Measurements from ENCODE around the gene CNGB1. TPM values are rescaled to one million over a fixed set of nuclear protein-coding genes. Genes with fewer than 3 reads are reported as not detected.

CNGB1 gene
- total RNA-seq, 1 experiment from 2014 or later = not detected

DNA sequence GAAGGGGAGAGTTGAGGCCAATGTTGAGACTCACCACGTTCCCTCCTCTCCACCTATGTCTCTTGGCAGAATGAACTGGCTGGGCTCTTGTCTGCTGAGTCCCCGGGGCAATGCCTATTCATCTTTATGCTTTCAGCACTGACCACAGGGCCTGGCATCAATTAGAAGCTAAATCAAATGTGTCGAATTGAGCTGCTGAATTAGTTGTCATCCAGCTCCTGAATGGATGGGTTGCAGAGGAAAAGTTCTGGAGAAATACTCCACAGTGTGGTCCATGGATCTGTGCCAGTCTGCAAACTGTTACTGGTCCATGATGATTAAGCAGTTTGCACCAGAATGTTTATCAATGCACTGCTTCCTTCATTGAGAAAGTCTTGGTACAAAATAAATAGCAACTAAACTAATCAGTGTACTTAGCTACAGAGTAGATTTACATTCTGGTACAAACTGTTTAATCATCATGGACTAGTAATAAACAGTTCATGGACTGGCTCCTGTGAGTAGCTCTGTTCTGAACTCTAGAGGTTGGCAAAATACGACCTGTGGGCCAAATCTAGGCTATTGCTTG is 4.6 kb downstream of the CNGB1 start:
- Mint-ChIP-seq H3K27me3 (ENCODE audit: insufficient read depth, unreplicated experiment) (no peaks in the 10 kb centered on the region), H3K27ac (ENCODE audit: low read depth, unreplicated experiment) (no peak overlapping the region), H3K4me1 (ENCODE audit: insufficient read depth, unreplicated experiment) (peaks cover 6% of the 10 kb centered on the region), H3K9me3 (ENCODE audit: unreplicated experiment) (no peaks in the 10 kb centered on the region), H3K36me3 (ENCODE audit: insufficient read depth, unreplicated experiment) (no peaks in the 10 kb centered on the region), H3K4me3 (ENCODE audit: unreplicated experiment) (no peak overlapping the region)
- intact Hi-C loops (cut with micrococcal nuclease) = no loop called here
- TF ChIP-seq, protein P1, sequence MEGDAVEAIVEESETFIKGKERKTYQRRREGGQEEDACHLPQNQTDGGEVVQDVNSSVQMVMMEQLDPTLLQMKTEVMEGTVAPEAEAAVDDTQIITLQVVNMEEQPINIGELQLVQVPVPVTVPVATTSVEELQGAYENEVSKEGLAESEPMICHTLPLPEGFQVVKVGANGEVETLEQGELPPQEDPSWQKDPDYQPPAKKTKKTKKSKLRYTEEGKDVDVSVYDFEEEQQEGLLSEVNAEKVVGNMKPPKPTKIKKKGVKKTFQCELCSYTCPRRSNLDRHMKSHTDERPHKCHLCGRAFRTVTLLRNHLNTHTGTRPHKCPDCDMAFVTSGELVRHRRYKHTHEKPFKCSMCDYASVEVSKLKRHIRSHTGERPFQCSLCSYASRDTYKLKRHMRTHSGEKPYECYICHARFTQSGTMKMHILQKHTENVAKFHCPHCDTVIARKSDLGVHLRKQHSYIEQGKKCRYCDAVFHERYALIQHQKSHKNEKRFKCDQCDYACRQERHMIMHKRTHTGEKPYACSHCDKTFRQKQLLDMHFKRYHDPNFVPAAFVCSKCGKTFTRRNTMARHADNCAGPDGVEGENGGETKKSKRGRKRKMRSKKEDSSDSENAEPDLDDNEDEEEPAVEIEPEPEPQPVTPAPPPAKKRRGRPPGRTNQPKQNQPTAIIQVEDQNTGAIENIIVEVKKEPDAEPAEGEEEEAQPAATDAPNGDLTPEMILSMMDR (IDR thresholded peaks at IDR 0.05; ENCODE audit: unreplicated experiment) = no peak
- DNase-seq (ENCODE audit: unreplicated experiment) = peak; percentile 18
- ChIA-PET CTCF (interaction anchor here (0.5 to 1.1 kb wide), 6 partner anchors 14 to 294 kb away, joined by 3 to 4 read pairs (median 4); no protein-coding TSS in a partner anchor), POLR2A (interaction anchor here (1.0 kb wide), 1 partner anchor 9 kb away, joined by 3 read pairs; no protein-coding TSS in a partner anchor)
- no TSS peak for BruUV-seq (replicated peaks)

DNA sequence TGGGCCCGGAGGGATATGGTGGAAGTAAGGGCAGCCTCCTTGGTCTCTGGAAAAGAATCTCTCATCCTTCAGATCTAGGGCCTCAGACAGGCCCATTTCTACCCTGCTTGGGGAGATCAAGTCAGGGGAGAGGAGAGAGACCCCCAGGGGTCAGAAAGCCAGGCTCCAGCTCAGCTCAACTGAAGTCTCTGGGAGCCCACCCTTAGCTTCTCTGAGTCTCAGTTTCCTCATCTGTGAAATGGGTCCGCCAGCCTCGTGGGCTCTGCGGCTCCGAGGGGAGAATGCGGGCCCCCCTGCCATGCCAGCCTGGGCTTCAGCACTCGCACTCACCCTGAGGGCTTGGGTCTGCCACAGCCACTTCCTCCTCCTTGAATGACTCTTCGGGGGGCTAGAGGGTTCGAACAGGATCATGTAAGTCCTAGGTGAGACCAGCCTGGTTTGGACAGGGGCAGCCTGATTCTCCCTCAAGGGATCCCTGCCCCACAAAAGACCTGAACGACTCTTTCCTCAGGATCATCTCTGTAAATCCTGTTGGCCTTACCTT is 6.7 kb downstream of the CNGB1 start:
- intact Hi-C loops (cut with micrococcal nuclease) = no loop called here
- Mint-ChIP-seq H3K9me3 (ENCODE audit: unreplicated experiment) (no peaks in the 10 kb centered on the region), H3K4me3 (ENCODE audit: unreplicated experiment) (no peak overlapping the region), H3K27ac (ENCODE audit: low read depth, unreplicated experiment) (no peak overlapping the region), H3K27me3 (ENCODE audit: insufficient read depth, unreplicated experiment) (no peaks in the 10 kb centered on the region), H3K36me3 (ENCODE audit: insufficient read depth, unreplicated experiment) (no peaks in the 10 kb centered on the region), H3K4me1 (ENCODE audit: insufficient read depth, unreplicated experiment) (peaks cover 6% of the 10 kb centered on the region)
- POLR2A ChIA-PET = interaction anchor here (0.6 kb wide), 1 partner anchor 300 kb away, joined by 3 read pairs; no protein-coding TSS in a partner anchor
- CTCF ChIA-PET = no interaction called here
- no TSS peak for BruUV-seq (replicated peaks)
- no peak for DNase-seq (ENCODE audit: unreplicated experiment)
- TF ChIP-seq, protein P1 (IDR thresholded peaks at IDR 0.05; ENCODE audit: unreplicated experiment) = no peak

DNA sequence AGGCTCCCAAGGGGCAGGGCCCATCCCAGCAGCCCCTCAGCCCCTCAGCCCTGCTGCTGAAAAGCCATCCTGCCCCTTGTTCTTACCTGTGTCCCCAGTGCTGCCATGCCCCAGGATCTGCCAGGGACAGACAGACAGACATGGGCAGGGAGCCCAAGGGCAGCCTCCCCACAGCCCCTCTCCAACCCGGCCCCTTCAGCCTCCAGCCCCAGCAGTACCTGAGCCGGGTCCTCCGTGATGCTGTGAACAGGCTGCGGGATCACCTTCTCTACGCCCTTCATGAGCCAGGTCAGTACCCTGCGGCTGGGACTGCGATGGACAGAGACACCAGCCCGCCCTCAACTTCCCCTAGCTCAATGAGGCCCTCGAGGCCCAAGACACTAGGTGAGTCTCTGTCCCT is 8.2 kb downstream of the CNGB1 start:
- Mint-ChIP-seq H3K9me3 (ENCODE audit: unreplicated experiment) (no peaks in the 10 kb centered on the region), H3K27ac (ENCODE audit: low read depth, unreplicated experiment) (no peak overlapping the region), H3K27me3 (ENCODE audit: insufficient read depth, unreplicated experiment) (no peaks in the 10 kb centered on the region), H3K36me3 (ENCODE audit: insufficient read depth, unreplicated experiment) (no peaks in the 10 kb centered on the region), H3K4me1 (ENCODE audit: insufficient read depth, unreplicated experiment) (peaks cover 6% of the 10 kb centered on the region), H3K4me3 (ENCODE audit: unreplicated experiment) (no peak overlapping the region)
- DNase-seq (ENCODE audit: unreplicated experiment) = no peak
- BruUV-seq (replicated peaks) = no TSS peak
- intact Hi-C loops (cut with micrococcal nuclease) = no loop called here
- ChIA-PET POLR2A (no interaction called here), CTCF (no interaction called here)
- TF ChIP-seq, protein P1 (IDR thresholded peaks at IDR 0.05; ENCODE audit: unreplicated experiment) = no peak

DNA sequence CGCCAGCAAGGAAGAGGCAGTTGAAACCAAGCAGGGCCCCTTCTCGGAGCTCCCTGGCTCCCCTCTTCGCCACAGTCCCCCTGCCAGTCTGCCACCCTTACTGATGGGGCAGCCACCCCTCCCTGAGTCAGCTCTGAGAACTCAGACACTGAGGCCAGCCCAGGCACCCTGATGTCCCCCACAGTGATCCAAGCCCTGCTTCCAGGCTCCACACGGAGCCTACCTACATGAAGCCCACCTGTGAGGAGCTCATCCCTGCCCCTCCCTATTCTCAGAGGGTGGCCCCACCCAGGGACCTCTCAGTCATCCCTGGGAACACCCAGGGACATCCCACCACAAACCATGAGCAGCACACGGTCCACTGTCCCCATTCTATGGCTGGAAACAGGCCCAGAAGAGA is 8.9 kb downstream of the CNGB1 start:
- H3K4me3 Mint-ChIP-seq (ENCODE audit: unreplicated experiment) = no peak overlapping the region
- TF ChIP-seq, protein P1 (IDR thresholded peaks at IDR 0.05; ENCODE audit: unreplicated experiment) = no peak
- peaks cover 6% of the 10 kb centered on the region for H3K4me1 Mint-ChIP-seq (ENCODE audit: insufficient read depth, unreplicated experiment)
- DNase-seq (ENCODE audit: unreplicated experiment) = no peak
- H3K9me3 Mint-ChIP-seq (ENCODE audit: unreplicated experiment) = no peaks in the 10 kb centered on the region
- intact Hi-C loops (cut with micrococcal nuclease) = no loop called here
- CTCF ChIA-PET = interaction anchor here (0.6 to 1.1 kb wide), 5 partner anchors 10 to 57 kb away, joined by 3 to 4 read pairs (median 3); a partner anchor contains a TSS
- H3K36me3 Mint-ChIP-seq (ENCODE audit: insufficient read depth, unreplicated experiment) = no peaks in the 10 kb centered on the region
- H3K27me3 Mint-ChIP-seq (ENCODE audit: insufficient read depth, unreplicated experiment) = no peaks in the 10 kb centered on the region
- H3K27ac Mint-ChIP-seq (ENCODE audit: low read depth, unreplicated experiment) = no peak overlapping the region
- POLR2A ChIA-PET = interaction anchor here (0.7 kb wide), 1 partner anchor 10 kb away, joined by 3 read pairs; no protein-coding TSS in a partner anchor
- BruUV-seq (replicated peaks) = no TSS peak

All from MCF 10A (cell line).